HCT116 (cell line): ENCODE data around the gene TRPT1. TPM values are rescaled to one million over a fixed set of nuclear protein-coding genes. Genes with fewer than 3 reads are reported as not detected.

Experiments used
- ATAC-seq: fragments of 200-7000 bp; cut with Tn5 transposase; 2 replicates; pipeline ENCODE4 v1.9.1; 2020; ENCODE audit warnings: mild to moderate bottlenecking, moderate library complexity
- BruUV-seq: library from RNA; stranded (reverse); fragments of 400-500 nt; replicated peaks from 2 replicates; lab custom pipeline; 2021; lab: Mats Ljungman, UMichigan
- CTCF ChIA-PET: fragments of 300-600 bp; sonication (Branson Sonifier 250); formaldehyde crosslinking; loops from one replicate; lab custom pipeline; 2021; ENCODE audit warnings: antibody characterized with exemption; lab: Charles Lee
- POLR2A ChIA-PET: fragments of 300-600, 350-600 bp; sonication (Branson Sonifier 250); formaldehyde crosslinking; loops from one replicate; lab custom pipeline; 2021; ENCODE audit warnings: antibody characterized with exemption; lab: Charles Lee
- RAD21 ChIA-PET, 2 experiments: fragments of 300-600 bp; sonication (Branson Sonifier 250); formaldehyde crosslinking; loops; one replicate each; lab custom pipeline; 2023; ENCODE audit warnings: low total read pairs in 2 of 2; ENCODE audit not compliant: uncharacterized antibody in 2 of 2, unreplicated experiment in 2 of 2, low non-redundant PET in 1 of 2; lab: Charles Lee
- DNase-seq: peaks from one replicate; pipeline ENCODE4 v3.0.0-alpha.2; 2010; ENCODE audit warnings: low read depth, low spot score
- H2AFZ ChIP-seq: fragments of 200-600 bp; shearing (Covaris generic), sonication (generic); 2 replicates; pipeline ENCODE4 v1.6.1; 2017; ENCODE audit warnings: low read depth, mixed run types, mixed read lengths, antibody characterized with exemption, low read length; ENCODE audit not compliant: poor library complexity, severe bottlenecking
- H3K27ac ChIP-seq: 2 replicates; pipeline ENCODE4 v1.5.1; 2012; ENCODE audit warnings: low read depth, low read length
- H3K27me3 ChIP-seq: fragments of 200-600 bp; sonication (generic); 2 replicates; pipeline ENCODE4 v1.6.1; 2016; ENCODE audit warnings: mixed run types, low read length, mixed read lengths; ENCODE audit not compliant: insufficient read depth
- H3K36me3 ChIP-seq, 2 experiments: fragments of 200-500 bp in 1 of 2; fragments of 200-600 bp in 1 of 2; sonication (Bioruptor generic) in 1 of 2; sonication (generic) in 1 of 2; 2 replicates each; pipeline versions ENCODE4 v1.5.1 to v1.6.1; 2014 to 2016; ENCODE audit warnings: low read length in 2 of 2, inconsistent platforms in 1 of 2, mixed read lengths in 1 of 2, mixed run types in 1 of 2; ENCODE audit not compliant: insufficient read depth in 2 of 2, control insufficient read depth in 1 of 2
- H3K4me1 ChIP-seq, 2 experiments: fragments of 200-600 bp in 1 of 2; sonication (generic) in 1 of 2; 2 replicates each; pipeline versions ENCODE4 v1.5.1 to v1.6.1; 2012 to 2017; ENCODE audit warnings: low read length in 2 of 2, inconsistent platforms in 1 of 2, mild to moderate bottlenecking in 1 of 2, mixed read lengths in 1 of 2, mixed run types in 1 of 2, moderate library complexity in 1 of 2; ENCODE audit not compliant: insufficient read depth in 2 of 2, control insufficient read depth in 1 of 2
- H3K4me2 ChIP-seq: fragments of 200-600 bp; sonication (generic); 2 replicates; pipeline ENCODE4 v1.6.1; 2017; ENCODE audit warnings: mixed run types, low read length, mixed read lengths
- H3K4me3 ChIP-seq, 2 experiments: fragments of 200-600 bp in 1 of 2; sonication (generic) in 1 of 2; replicated peaks in 1 of 2; 2 replicates each; pipeline ENCODE4 v1.5.1; 2011 to 2016; ENCODE audit warnings: low read length in 2 of 2, control low read depth in 1 of 2, low read depth in 1 of 2, mild to moderate bottlenecking in 1 of 2, mixed read lengths in 1 of 2, mixed run types in 1 of 2
- H3K79me2 ChIP-seq: fragments of 200-600 bp; sonication (generic); 2 replicates; pipeline ENCODE4 v1.6.1; 2017; ENCODE audit warnings: mild to moderate bottlenecking, mixed run types, low read length, moderate library complexity, mixed read lengths; ENCODE audit not compliant: insufficient read depth
- H3K9ac ChIP-seq: fragments of 200-600 bp; sonication (generic); 2 replicates; pipeline ENCODE4 v1.6.1; 2016; ENCODE audit warnings: low read length, mixed read lengths
- H3K9me2 ChIP-seq: fragments of 200-600 bp; sonication (generic), shearing (Covaris generic); 2 replicates; pipeline ENCODE4 v1.6.1; 2017; ENCODE audit warnings: mixed run types, mild to moderate bottlenecking, moderate library complexity; ENCODE audit not compliant: insufficient read depth
- H3K9me3 ChIP-seq, 2 experiments: fragments of 200-500 bp in 1 of 2; fragments of 200-600 bp in 1 of 2; sonication (Bioruptor generic) in 1 of 2; sonication (generic) in 1 of 2; 2 replicates each; pipeline ENCODE4 v1.6.1; 2014 to 2017; ENCODE audit warnings: low read length in 2 of 2, mixed read lengths in 2 of 2, inconsistent platforms in 1 of 2, low read depth in 1 of 2, mild to moderate bottlenecking in 1 of 2, mixed run types in 1 of 2, moderate library complexity in 1 of 2; ENCODE audit not compliant: control insufficient read depth in 1 of 2, insufficient read depth in 1 of 2
- H4K20me1 ChIP-seq: fragments of 200-600 bp; sonication (generic), shearing (Covaris generic); 2 replicates; pipeline ENCODE4 v1.6.1; 2017; ENCODE audit warnings: mixed run types, mild to moderate bottlenecking, moderate library complexity; ENCODE audit not compliant: insufficient read depth
- ATF3 ChIP-seq: IDR thresholded peaks from 2 replicates; pipeline ENCODE4 v1.6.1; 2012
- CEBPB ChIP-seq: IDR thresholded peaks from 2 replicates; pipeline ENCODE4 v1.6.1; 2012; ENCODE audit warnings: low read depth
- EGR1 ChIP-seq: IDR thresholded peaks from 2 replicates; pipeline ENCODE4 v1.6.1; 2012; ENCODE audit warnings: low read depth
- EZH2phosphoT487 ChIP-seq: fragments of 200-600 bp; IDR thresholded peaks from 2 replicates; pipeline ENCODE4 v1.6.1; 2018; ENCODE audit warnings: antibody characterized with exemption, borderline replicate concordance
- JUND ChIP-seq: IDR thresholded peaks from 2 replicates; pipeline ENCODE4 v1.6.1; 2012
- RAD21 ChIP-seq: IDR thresholded peaks from 2 replicates; pipeline ENCODE4 v1.6.1; 2012; ENCODE audit warnings: low read depth, mild to moderate bottlenecking
- SP1 ChIP-seq: IDR thresholded peaks from 2 replicates; pipeline ENCODE4 v1.6.1; 2012; ENCODE audit warnings: low read depth
- SRF ChIP-seq: IDR thresholded peaks from 2 replicates; pipeline ENCODE4 v1.6.1; 2012; ENCODE audit warnings: low read depth
- TCF7L2 ChIP-seq: IDR thresholded peaks from 2 replicates; pipeline ENCODE4 v1.7.0; 2011; ENCODE audit warnings: borderline replicate concordance, inconsistent platforms; ENCODE audit not compliant: insufficient read depth, insufficient read length; ENCODE audit errors: extremely low read depth
- YY1 ChIP-seq: IDR thresholded peaks from 2 replicates; pipeline ENCODE4 v1.6.1; 2011; ENCODE audit warnings: low read length, low read depth, moderate library complexity, mild to moderate bottlenecking; ENCODE audit not compliant: insufficient replicate concordance; ENCODE audit errors: extremely low read depth
- ZBTB33 ChIP-seq: IDR thresholded peaks from 2 replicates; pipeline ENCODE4 v1.6.1; 2011; ENCODE audit warnings: mild to moderate bottlenecking, low read length, moderate library complexity; ENCODE audit not compliant: insufficient replicate concordance; ENCODE audit errors: extremely low read depth
- ZFX ChIP-seq: fragments of 450-650 bp; IDR thresholded peaks from 2 replicates; pipeline ENCODE4 v1.6.1; 2017
- ZNF274 ChIP-seq: fragments of 200-500 bp; sonication (Bioruptor generic); IDR thresholded peaks from 2 replicates; pipeline ENCODE4 v1.6.1; 2014; ENCODE audit warnings: mild to moderate bottlenecking, low read depth, low read length, inconsistent platforms
- intact Hi-C: fragments of 100-400 bp; cut with micrococcal nuclease; formaldehyde crosslinking; loops from 2 replicates; pipeline ENCODE4 v1.10.0; 2022
- total RNA-seq: library from RNA; stranded (reverse); gene quantifications from one replicate; pipeline ENCODE4 v1.2.1, GENCODE V29; 2021; ENCODE audit not compliant: unreplicated experiment

TRPT1 gene
- total RNA-seq, 1 experiment from 2014 or later, result 43.2 TPM

GRCh38 chr11:64178951-64179639 is 46.9 kb downstream of the TRPT1 start:
- DNase-seq (no peak), ATAC-seq (no peak)
- Histone ChIP-seq H3K9ac (no peak overlapping the region), H3K79me2 (peaks cover 13% of the 10 kb centered on the region), H3K36me3 (no peaks in the 10 kb centered on the region), H3K4me2 (no peak overlapping the region), H3K27ac (no peak overlapping the region), H2AFZ (no peak overlapping the region), H3K9me2 (no peaks in the 10 kb centered on the region), H4K20me1 (no peaks in the 10 kb centered on the region), H3K27me3 (no peaks in the 10 kb centered on the region), H3K9me3 (no peaks in the 10 kb centered on the region), H3K4me1 (peaks cover 17 to 35% of the 10 kb centered on the region in 2 experiments), H3K4me3 (no peak overlapping the region)
- POLR2A ChIA-PET, result no interaction called here
- no TSS peak for BruUV-seq
- CTCF ChIA-PET, result no interaction called here
- RAD21 ChIA-PET, result no interaction called here
- no peak for TF ChIP-seq EZH2phosphoT487
- TF ChIP-seq RAD21, result no peak
- no peak for TF ChIP-seq TCF7L2
- TF ChIP-seq SRF, result no peak
- no peak for TF ChIP-seq CEBPB
- no peak for TF ChIP-seq ZNF274
- no peak for TF ChIP-seq EGR1
- TF ChIP-seq ZFX, result no peak
- no peak for TF ChIP-seq ATF3
- intact Hi-C loops, result no loop called here

GRCh38 chr11:64178203-64178602 is 47.8 kb downstream of the TRPT1 start:
- no peak for ATAC-seq
- H3K4me2 ChIP-seq, result no peak overlapping the region
- no TSS peak for BruUV-seq
- intact Hi-C loops, result no loop called here
- ChIA-PET RAD21 (no interaction called here), CTCF (no interaction called here), POLR2A (no interaction called here)
- no peak overlapping the region for H3K4me3 ChIP-seq
- no peaks in the 10 kb centered on the region for H3K27me3 ChIP-seq
- H2AFZ ChIP-seq, result no peak overlapping the region
- peaks cover 4% of the 10 kb centered on the region; the same call in 1 of the 2 replicates for H3K79me2 ChIP-seq
- peaks cover 11 to 29% of the 10 kb centered on the region in 2 experiments for H3K4me1 ChIP-seq
- DNase-seq, result no peak
- TF ChIP-seq CEBPB (no peak), JUND (no peak), YY1 (no peak), ZBTB33 (no peak), SRF (no peak), SP1 (no peak), ATF3 (no peak)
- H3K36me3 ChIP-seq, result no peaks in the 10 kb centered on the region
- no peaks in the 10 kb centered on the region for H4K20me1 ChIP-seq
- H3K9ac ChIP-seq, result no peak overlapping the region
- no peaks in the 10 kb centered on the region for H3K9me3 ChIP-seq
- H3K27ac ChIP-seq, result no peak overlapping the region
- H3K9me2 ChIP-seq, result no peaks in the 10 kb centered on the region
